GM12874 (cell line): ENCODE results near the gene PNCK.
A peak's percentile ranks its signal among the peaks of the same experiment; 100 is the strongest.

Experiments used
- CTCF ChIP-seq: IDR thresholded peaks from 2 replicates; pipeline ENCODE4 v1.5.1; 2011; ENCODE audit warnings: low read depth, mild to moderate bottlenecking, control low read depth, low read length, moderate library complexity; ENCODE audit not compliant: insufficient read depth

The PNCK gene

GRCh38 chrX:153708415-153708814 lies 34.8 kb upstream of the PNCK start:
- peak; percentile 34; the same call in 1 of the 2 replicates for TF ChIP-seq CTCF

- TF ChIP-seq CTCF: no peak
Measured at GRCh38 chrX:153707406-153707805, 33.8 kb upstream of the PNCK start.

DNA sequence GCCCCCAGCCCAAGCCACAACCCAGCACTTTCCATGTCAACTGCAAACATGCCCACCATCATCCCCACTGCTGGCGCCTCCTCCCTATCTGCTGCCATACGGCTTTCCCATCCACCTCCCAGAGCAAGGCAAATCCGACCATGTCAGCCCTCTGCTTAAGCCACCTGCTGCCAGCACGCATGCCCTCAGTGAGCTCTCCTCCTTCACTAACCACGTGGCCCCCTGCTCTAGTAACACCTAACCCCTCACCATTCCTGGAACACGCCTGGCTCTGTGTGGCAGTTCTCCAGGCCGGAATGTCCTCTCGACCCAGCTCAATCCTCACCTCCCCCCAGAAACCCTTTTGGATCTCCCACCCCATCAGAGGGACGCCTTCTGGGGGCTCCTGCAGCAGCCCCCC lies 33.2 kb upstream of the PNCK start:
- TF ChIP-seq CTCF: no peak

GRCh38 chrX:153704021-153704526 lies 30.5 kb upstream of the PNCK start:
- TF ChIP-seq CTCF: no peak

DNA sequence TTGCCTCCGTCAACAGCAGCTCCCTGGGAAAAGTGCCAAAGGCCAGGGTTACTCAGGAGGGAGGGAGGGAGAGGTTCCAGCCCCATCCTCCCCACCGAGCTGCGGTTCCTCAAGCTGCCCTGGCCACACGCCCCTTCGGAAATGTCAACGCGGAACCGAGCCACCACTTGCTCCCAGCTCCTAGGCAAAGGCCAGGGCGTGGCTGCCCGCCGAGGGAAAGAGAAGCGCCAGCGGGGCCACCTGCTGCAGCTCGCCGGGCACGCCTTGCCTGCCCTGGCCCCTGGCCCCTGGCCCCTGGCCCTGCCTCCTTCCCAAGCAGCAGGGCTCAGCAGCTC lies 29.4 kb upstream of the PNCK start:
- TF ChIP-seq CTCF: no peak

DNA sequence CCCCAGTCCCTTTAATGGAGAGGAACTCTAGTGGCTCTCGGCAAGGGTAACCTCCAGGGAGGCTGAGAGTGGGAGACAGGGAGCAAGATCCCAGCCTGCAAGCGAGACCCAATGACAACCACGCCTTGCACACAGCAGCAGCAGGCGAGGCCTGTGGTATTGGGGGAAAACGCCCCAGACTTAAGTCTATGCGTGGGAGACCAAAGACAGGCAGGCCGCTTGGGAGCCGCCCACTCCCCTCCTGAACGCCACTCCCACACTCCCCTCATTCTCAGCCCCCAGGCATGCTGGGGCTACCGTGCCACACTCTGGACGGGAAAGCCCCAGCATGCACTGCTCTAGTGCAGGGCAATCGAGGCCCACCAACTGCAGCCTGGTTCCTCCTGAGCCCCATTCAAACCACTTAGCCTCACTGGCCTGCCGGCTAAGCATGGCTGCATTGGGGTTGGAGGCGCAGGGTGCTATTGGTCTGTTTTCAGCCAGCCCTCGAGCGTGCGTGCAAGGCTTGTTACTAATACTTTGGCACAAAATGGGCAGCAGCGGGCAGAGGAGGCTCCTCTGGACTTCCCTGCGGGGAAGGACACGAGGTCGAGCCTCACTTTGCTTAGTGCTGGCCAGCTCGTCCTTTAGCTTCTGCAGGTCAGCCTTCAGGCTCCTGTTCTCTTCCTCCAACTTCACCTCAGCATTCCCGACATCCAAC lies 28.9 kb upstream of the PNCK start:
- TF ChIP-seq CTCF: no peak

DNA sequence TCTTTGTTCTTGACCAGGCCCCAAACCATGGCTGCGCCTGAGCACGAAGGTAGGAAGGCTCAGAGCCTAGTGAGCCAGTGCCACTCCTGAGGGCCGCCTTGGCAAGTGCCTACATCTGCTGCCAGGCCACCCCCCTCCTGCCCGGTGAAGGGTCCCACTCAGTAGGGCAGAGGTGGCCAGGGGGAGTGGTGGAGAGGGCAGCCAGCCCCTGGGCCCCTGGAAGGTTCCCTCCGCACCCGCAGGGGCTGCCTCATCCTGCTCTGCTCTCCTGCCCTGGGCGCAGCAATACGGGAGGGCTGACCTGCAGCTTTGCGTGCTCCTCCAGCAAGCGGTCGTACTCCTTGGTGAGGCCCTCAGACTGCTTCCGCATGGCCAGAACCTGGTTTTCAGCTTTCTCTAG lies 28.1 kb upstream of the PNCK start:
- no peak for TF ChIP-seq CTCF
